OCI-LY3 (cell line): Measurements from ENCODE around the gene SMG1.
A peak's percentile ranks its signal among the peaks of the same experiment; 100 is the strongest.
"Not testable (repeated sequence)": the region's sequence is repeated elsewhere in the genome, so short reads cannot be mapped to it uniquely, and the experiment has no call there.

Source experiments
- H2AFZ ChIP-seq: fragments of 200-600, 300-600 bp; shearing (Covaris generic); 2 replicates; pipeline ENCODE4 v1.6.0; 2014; ENCODE audit warnings: antibody characterized with exemption, low read depth, low read length
- H3K27ac ChIP-seq: fragments of 200-600, 300-600 bp; sonication (generic); 2 replicates; pipeline ENCODE4 v1.5.1; 2014; ENCODE audit warnings: mild to moderate bottlenecking, low read length, moderate library complexity, mixed read lengths
- H3K27me3 ChIP-seq: fragments of 200-600, 300-600 bp; sonication (generic); 2 replicates; pipeline ENCODE4 v1.6.1; 2014; ENCODE audit warnings: low read depth, low read length, mixed read lengths
- H3K36me3 ChIP-seq: fragments of 200-600, 300-600 bp; sonication (generic); replicated peaks from 2 replicates; pipeline ENCODE3; 2014; ENCODE audit warnings: low read depth, low read length, mixed read lengths
- H3K4me1 ChIP-seq: fragments of 300-600, 200-600 bp; sonication (generic); 2 replicates; pipeline ENCODE4 v1.6.1; 2014; ENCODE audit warnings: low read length, mixed read lengths
- H3K4me2 ChIP-seq: fragments of 200-600, 300-600 bp; sonication (generic); 2 replicates; pipeline ENCODE4 v1.6.1; 2014; ENCODE audit warnings: low read length, mixed read lengths
- H3K4me3 ChIP-seq: fragments of 300-600, 200-600 bp; sonication (generic); 2 replicates; pipeline ENCODE4 v1.5.1; 2014; ENCODE audit warnings: antibody characterized with exemption, mild to moderate bottlenecking, low read length, moderate library complexity
- H3K79me2 ChIP-seq: fragments of 300-600, 200-600 bp; shearing (Covaris generic); 2 replicates; pipeline ENCODE4 v1.6.1; 2014; ENCODE audit warnings: mild to moderate bottlenecking, low read length, mixed read lengths
- H3K9ac ChIP-seq: fragments of 300-600, 200-600 bp; shearing (Covaris generic); 2 replicates; pipeline ENCODE4 v1.6.0; 2014; ENCODE audit warnings: mild to moderate bottlenecking, low read length, moderate library complexity
- H3K9me3 ChIP-seq: fragments of 200-600, 300-600 bp; shearing (Covaris generic); 2 replicates; pipeline ENCODE4 v1.6.1; 2014; ENCODE audit warnings: low read length, mixed read lengths; ENCODE audit not compliant: insufficient read depth
- H4K20me1 ChIP-seq: fragments of 200-600, 300-600 bp; sonication (generic); 2 replicates; pipeline ENCODE4 v1.6.1; 2016; ENCODE audit warnings: low read length, mixed read lengths; ENCODE audit not compliant: insufficient read depth
- TF ChIP-seq, protein P1 (sequence below): fragments of 200-600, 300-600 bp; sonication (generic); IDR thresholded peaks from 2 replicates; pipeline ENCODE4 v1.5.1; 2014; ENCODE audit warnings: antibody characterized with exemption, low read length, low read depth

The SMG1 gene

GRCh38 chr16:18776334-18776733 is 149.9 kb downstream of the SMG1 start:
- H3K9me3 ChIP-seq, H3K9ac ChIP-seq, H3K36me3 ChIP-seq, H3K79me2 ChIP-seq, H3K4me3 ChIP-seq, H3K27ac ChIP-seq, H4K20me1 ChIP-seq, H3K4me2 ChIP-seq, H3K27me3 ChIP-seq, H2AFZ ChIP-seq, H3K4me1 ChIP-seq: not testable (repeated sequence)

DNA sequence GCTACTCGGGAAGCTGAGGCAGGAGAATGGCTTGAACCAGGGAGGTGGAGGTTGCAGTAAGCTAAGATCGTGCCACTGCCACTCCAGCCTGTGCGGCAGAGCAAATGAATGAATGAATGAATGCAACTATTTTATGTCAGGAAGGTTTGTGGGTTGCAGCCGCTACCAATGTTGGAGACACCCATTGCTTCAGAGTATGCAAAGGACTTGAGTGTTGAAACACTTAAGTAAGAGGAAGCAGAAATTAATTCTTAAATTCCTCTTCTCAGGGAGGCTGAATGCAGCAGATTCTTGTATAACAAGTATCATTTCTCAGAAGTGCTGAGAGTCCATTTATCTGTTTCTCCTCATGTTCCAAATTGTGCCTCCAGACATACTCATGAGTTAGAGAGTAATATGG is 151.6 kb downstream of the SMG1 start:
- H3K4me3 ChIP-seq, H3K79me2 ChIP-seq, H3K4me1 ChIP-seq, H3K9me3 ChIP-seq, H3K27me3 ChIP-seq, H3K4me2 ChIP-seq, H3K36me3 ChIP-seq, H3K9ac ChIP-seq, H4K20me1 ChIP-seq, H3K27ac ChIP-seq, H2AFZ ChIP-seq: not testable (repeated sequence)

DNA sequence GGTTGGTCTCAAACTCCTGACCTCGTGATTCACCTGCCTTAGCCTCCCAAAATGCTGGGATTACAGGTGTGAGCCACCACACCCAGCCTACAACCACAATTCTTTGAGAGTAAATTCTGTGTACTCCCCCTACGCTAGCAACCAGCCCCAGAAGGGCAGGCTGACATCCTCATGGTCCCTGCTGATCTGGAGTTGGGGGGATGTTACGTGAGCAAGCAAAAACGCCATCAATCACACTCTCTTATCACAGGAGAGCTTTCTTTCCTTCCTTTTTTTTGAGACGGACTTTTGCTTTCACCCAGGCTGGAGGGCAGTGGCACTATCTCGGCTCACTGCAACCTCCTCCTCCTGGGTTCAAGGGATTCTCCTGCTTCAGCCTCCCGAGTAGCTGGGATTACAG is 154.0 kb downstream of the SMG1 start:
- H3K27ac ChIP-seq, H3K9ac ChIP-seq, H3K4me2 ChIP-seq, H3K36me3 ChIP-seq, H3K4me1 ChIP-seq, H4K20me1 ChIP-seq, H3K4me3 ChIP-seq, H3K9me3 ChIP-seq, H3K27me3 ChIP-seq, H3K79me2 ChIP-seq, H2AFZ ChIP-seq: not testable (repeated sequence)

GRCh38 chr16:18770336-18770962 is 155.8 kb downstream of the SMG1 start:
- not testable (repeated sequence) for H3K9me3 ChIP-seq, H3K9ac ChIP-seq, H3K36me3 ChIP-seq, H4K20me1 ChIP-seq, H3K27ac ChIP-seq, H3K4me3 ChIP-seq, H3K79me2 ChIP-seq, H3K4me2 ChIP-seq, H2AFZ ChIP-seq, H3K4me1 ChIP-seq, H3K27me3 ChIP-seq

- not testable (repeated sequence) for H3K9me3 ChIP-seq, H3K79me2 ChIP-seq, H2AFZ ChIP-seq, H3K4me1 ChIP-seq, H3K36me3 ChIP-seq, H3K9ac ChIP-seq, H3K27ac ChIP-seq, H3K4me2 ChIP-seq, H4K20me1 ChIP-seq, H3K4me3 ChIP-seq, H3K27me3 ChIP-seq
Observed at GRCh38 chr16:18767217-18767616, 159.0 kb downstream of the SMG1 start.

DNA sequence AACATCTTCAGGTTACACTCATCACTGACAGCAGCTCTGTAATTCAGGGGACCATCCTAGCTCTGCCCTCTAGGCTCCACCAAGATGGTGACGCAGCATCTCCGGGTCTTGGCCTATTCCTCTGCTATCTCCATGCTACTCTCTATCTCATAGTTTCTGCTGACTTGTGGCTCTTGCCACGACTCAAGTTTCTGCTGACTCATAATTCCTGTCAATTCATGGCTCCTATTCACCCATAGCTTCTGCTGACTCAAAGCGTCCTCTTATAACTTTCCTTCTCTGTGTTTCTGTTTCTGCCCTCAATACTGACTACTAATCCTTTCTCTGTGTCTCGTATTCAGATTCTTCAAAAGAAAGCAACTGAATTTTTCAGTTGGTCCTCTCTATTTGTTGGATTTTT is 163.5 kb downstream of the SMG1 start:
- Histone ChIP-seq H3K4me2 (peak overlapping the region; percentile 24; the same call in 1 of the 2 replicates), H3K27ac (peak overlapping the region; percentile 28; the same call in 1 of the 2 replicates)
- not testable (repeated sequence) for H3K9ac ChIP-seq, H3K9me3 ChIP-seq, H3K79me2 ChIP-seq, H3K4me3 ChIP-seq, H2AFZ ChIP-seq, H4K20me1 ChIP-seq, H3K27me3 ChIP-seq, H3K36me3 ChIP-seq, H3K4me1 ChIP-seq

DNA sequence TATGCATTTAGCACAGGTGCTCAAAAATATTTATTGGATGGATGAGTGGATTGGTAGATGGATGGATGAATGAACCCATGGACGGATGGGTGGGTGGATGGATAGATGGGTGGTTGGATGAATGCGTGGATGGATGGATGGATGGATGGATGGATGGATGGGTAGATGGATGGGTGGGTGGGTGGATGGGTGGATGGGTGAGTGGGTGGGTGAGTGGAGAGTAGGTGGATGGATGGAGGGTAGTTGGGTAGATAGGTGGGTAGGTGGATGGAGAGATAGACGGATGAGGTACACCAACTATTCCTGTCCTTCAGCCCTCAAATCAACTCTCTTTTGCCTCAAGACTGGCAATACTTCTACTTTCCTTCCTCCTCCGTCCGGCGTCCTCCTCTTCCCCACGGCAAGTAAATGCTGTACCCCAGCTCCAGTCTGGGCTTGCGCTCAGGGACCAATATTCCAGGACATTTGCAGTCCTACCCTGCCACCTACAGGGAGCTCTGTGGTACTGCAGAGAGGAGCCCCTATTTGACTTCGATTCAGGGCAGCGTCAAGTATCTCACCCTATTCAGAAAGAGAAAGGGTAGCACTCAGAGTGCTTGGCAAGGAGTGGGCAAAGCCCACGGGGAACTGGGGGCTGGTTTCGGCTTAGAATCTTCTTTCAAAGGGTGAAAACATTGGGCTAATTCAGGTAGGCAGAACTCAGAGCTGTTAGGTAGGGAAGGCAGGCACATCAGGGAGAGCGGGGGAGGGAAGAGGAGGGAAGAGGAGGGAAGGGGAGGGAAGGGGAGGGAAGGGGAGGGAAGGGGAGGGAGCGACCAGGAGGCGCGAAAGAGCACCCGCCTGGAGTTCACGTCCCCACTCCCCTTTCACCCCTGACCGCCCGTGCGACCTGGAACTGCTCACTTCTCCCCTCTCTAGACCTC is 166.3 kb downstream of the SMG1 start:
- H3K36me3 ChIP-seq, H4K20me1 ChIP-seq, H3K27ac ChIP-seq, H2AFZ ChIP-seq, H3K79me2 ChIP-seq, H3K4me1 ChIP-seq, H3K27me3 ChIP-seq, H3K4me3 ChIP-seq, H3K9me3 ChIP-seq, H3K9ac ChIP-seq: not testable (repeated sequence)
- TF ChIP-seq, protein P1, sequence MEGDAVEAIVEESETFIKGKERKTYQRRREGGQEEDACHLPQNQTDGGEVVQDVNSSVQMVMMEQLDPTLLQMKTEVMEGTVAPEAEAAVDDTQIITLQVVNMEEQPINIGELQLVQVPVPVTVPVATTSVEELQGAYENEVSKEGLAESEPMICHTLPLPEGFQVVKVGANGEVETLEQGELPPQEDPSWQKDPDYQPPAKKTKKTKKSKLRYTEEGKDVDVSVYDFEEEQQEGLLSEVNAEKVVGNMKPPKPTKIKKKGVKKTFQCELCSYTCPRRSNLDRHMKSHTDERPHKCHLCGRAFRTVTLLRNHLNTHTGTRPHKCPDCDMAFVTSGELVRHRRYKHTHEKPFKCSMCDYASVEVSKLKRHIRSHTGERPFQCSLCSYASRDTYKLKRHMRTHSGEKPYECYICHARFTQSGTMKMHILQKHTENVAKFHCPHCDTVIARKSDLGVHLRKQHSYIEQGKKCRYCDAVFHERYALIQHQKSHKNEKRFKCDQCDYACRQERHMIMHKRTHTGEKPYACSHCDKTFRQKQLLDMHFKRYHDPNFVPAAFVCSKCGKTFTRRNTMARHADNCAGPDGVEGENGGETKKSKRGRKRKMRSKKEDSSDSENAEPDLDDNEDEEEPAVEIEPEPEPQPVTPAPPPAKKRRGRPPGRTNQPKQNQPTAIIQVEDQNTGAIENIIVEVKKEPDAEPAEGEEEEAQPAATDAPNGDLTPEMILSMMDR = peak; percentile 42
- peak overlapping the region; percentile 41 for H3K4me2 ChIP-seq

DNA sequence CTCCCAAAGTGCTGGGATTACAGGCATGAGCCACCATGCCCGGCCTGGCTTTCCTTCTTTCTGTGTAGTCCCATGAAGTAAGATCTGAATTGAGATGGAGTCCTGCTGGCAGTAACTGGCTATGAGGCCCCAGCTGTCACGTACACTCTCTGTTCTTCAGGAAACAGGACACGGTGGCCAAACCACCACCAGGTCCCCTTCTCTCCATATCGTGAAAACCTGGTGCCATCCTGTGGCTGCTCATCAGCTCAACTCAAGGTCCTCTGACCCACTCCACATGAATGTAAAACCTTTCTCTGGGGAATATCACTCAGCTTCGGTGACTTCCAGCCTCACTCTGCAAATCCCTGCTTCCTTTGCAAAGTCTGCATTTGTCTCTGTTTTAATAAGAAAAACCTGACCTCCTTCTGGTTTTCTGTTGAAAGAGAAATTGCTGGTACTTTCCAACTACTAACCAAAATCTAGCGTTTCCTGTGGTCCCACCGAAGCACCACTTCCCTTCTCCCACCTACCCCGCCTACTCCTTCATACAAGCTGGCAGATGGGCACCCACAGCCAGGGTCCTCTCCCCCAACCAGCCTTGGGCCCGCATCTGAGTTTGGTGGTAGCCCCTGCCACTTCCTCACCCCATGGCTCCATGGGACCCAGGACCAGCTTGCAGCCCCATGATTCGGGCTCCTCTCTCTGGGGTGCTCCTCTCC is 168.1 kb downstream of the SMG1 start:
- peak overlapping the region; percentile 30; the same call in 1 of the 2 replicates for H3K4me2 ChIP-seq
- H3K27me3 ChIP-seq, H3K4me1 ChIP-seq, H3K4me3 ChIP-seq, H3K27ac ChIP-seq, H3K9ac ChIP-seq, H4K20me1 ChIP-seq, H3K79me2 ChIP-seq, H3K36me3 ChIP-seq, H2AFZ ChIP-seq, H3K9me3 ChIP-seq: not testable (repeated sequence)
